KMS-11 (cell line): ENCODE data around the gene GABBR2.

Experiments used
- H2AFZ ChIP-seq: fragments of 200-600 bp; sonication (generic); 2 replicates; pipeline ENCODE4 v1.6.1; 2016; ENCODE audit warnings: antibody characterized with exemption, mixed run types, low read depth
- H3K27ac ChIP-seq: fragments of 200-600 bp; sonication (generic); 2 replicates; pipeline ENCODE4 v1.6.1; 2016; ENCODE audit warnings: mild to moderate bottlenecking, mixed run types
- H3K27me3 ChIP-seq: fragments of 200-600 bp; sonication (generic); 2 replicates; pipeline ENCODE4 v1.6.1; 2017; ENCODE audit warnings: mild to moderate bottlenecking, low read depth, mixed run types, moderate library complexity; ENCODE audit not compliant: insufficient read depth
- H3K36me3 ChIP-seq: fragments of 200-600 bp; sonication (generic); 2 replicates; pipeline ENCODE4 v1.6.1; 2017; ENCODE audit warnings: mild to moderate bottlenecking, mixed run types; ENCODE audit not compliant: insufficient read depth
- H3K4me1 ChIP-seq: fragments of 200-600 bp; sonication (generic); 2 replicates; pipeline ENCODE4 v1.6.1; 2016; ENCODE audit warnings: mild to moderate bottlenecking, low read depth, mixed run types; ENCODE audit not compliant: poor library complexity, severe bottlenecking
- H3K4me2 ChIP-seq: fragments of 200-600 bp; sonication (generic); 2 replicates; pipeline ENCODE4 v1.7.0; 2016; ENCODE audit warnings: mild to moderate bottlenecking, mixed run types
- H3K4me3 ChIP-seq: fragments of 200-600 bp; sonication (generic); IDR thresholded peaks from 2 replicates; pipeline ENCODE4 v1.6.1; 2017; ENCODE audit warnings: low read depth, low read length, mixed read lengths; ENCODE audit not compliant: insufficient read depth
- H3K79me2 ChIP-seq: fragments of 200-600 bp; sonication (generic); 2 replicates; pipeline ENCODE4 v1.6.1; 2016; ENCODE audit warnings: low read depth, mixed run types; ENCODE audit not compliant: insufficient read depth
- H3K9ac ChIP-seq: fragments of 200-600 bp; sonication (generic); 2 replicates; pipeline ENCODE4 v1.6.1; 2016; ENCODE audit warnings: mild to moderate bottlenecking, mixed run types
- H4K20me1 ChIP-seq: fragments of 200-600 bp; sonication (generic); 2 replicates; pipeline ENCODE4 v1.6.1; 2016; ENCODE audit warnings: mild to moderate bottlenecking, mixed run types; ENCODE audit not compliant: insufficient read depth
- TF ChIP-seq, protein P1 (sequence below): fragments of 200-600 bp; sonication (generic); conservative IDR thresholded peaks from 2 replicates; pipeline ENCODE4 v1.6.1; 2017; ENCODE audit warnings: low read depth, mild to moderate bottlenecking, antibody characterized with exemption, low read length, moderate library complexity, mixed read lengths

GABBR2 gene

GRCh38 chr9:98477884-98478283, 230.9 kb downstream of the GABBR2 start:
- Histone ChIP-seq H4K20me1 (no peaks in the 10 kb centered on the region), H3K4me2 (no peak overlapping the region), H3K79me2 (no peaks in the 10 kb centered on the region), H3K4me3 (no peak overlapping the region), H3K27me3 (no peaks in the 10 kb centered on the region), H3K36me3 (no peaks in the 10 kb centered on the region), H3K4me1 (no peaks in the 10 kb centered on the region), H3K9ac (no peak overlapping the region), H2AFZ (no peak overlapping the region), H3K27ac (no peak overlapping the region)
- TF ChIP-seq, protein P1, sequence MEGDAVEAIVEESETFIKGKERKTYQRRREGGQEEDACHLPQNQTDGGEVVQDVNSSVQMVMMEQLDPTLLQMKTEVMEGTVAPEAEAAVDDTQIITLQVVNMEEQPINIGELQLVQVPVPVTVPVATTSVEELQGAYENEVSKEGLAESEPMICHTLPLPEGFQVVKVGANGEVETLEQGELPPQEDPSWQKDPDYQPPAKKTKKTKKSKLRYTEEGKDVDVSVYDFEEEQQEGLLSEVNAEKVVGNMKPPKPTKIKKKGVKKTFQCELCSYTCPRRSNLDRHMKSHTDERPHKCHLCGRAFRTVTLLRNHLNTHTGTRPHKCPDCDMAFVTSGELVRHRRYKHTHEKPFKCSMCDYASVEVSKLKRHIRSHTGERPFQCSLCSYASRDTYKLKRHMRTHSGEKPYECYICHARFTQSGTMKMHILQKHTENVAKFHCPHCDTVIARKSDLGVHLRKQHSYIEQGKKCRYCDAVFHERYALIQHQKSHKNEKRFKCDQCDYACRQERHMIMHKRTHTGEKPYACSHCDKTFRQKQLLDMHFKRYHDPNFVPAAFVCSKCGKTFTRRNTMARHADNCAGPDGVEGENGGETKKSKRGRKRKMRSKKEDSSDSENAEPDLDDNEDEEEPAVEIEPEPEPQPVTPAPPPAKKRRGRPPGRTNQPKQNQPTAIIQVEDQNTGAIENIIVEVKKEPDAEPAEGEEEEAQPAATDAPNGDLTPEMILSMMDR: no peak

GRCh38 chr9:98472216-98472615, 236.5 kb downstream of the GABBR2 start:
- H3K36me3 ChIP-seq: no peaks in the 10 kb centered on the region
- no peaks in the 10 kb centered on the region for H3K27me3 ChIP-seq
- H2AFZ ChIP-seq: no peak overlapping the region
- H4K20me1 ChIP-seq: no peaks in the 10 kb centered on the region
- H3K9ac ChIP-seq: no peak overlapping the region
- H3K79me2 ChIP-seq: no peaks in the 10 kb centered on the region
- H3K4me3 ChIP-seq: no peak overlapping the region
- H3K27ac ChIP-seq: no peak overlapping the region
- H3K4me1 ChIP-seq: no peaks in the 10 kb centered on the region
- H3K4me2 ChIP-seq: no peak overlapping the region
- TF ChIP-seq, protein P1: no peak

DNA sequence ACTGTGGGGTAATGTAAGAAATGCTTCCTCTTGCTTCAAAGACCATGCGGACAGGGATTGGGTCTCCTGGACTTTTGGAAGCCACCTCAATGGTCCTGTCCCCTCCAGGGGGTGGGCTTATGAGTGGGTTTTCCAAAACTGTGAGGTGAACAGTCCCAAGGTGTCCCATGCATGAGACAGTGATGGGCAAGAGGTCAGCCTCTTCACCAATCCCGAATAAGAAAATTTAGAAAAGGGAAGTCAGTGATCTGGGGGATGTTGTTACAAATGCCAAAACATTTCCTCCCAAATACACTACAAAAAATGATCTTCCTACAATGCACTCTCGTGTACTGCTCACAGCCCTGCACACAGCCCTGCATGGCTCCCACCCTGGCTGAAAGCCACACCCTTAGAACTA, 237.6 kb downstream of the GABBR2 start:
- H3K27me3 ChIP-seq: no peaks in the 10 kb centered on the region
- H4K20me1 ChIP-seq: no peaks in the 10 kb centered on the region
- TF ChIP-seq, protein P1: no peak

GRCh38 chr9:98468567-98469239, 240.0 kb downstream of the GABBR2 start:
- H4K20me1 ChIP-seq: no peaks in the 10 kb centered on the region
- H3K4me2 ChIP-seq: no peak overlapping the region
- no peaks in the 10 kb centered on the region for H3K79me2 ChIP-seq
- no peak overlapping the region for H3K9ac ChIP-seq
- no peak overlapping the region for H2AFZ ChIP-seq
- no peaks in the 10 kb centered on the region for H3K36me3 ChIP-seq
- TF ChIP-seq, protein P1: no peak
- no peak overlapping the region for H3K4me3 ChIP-seq
- H3K27ac ChIP-seq: no peak overlapping the region
- H3K4me1 ChIP-seq: no peaks in the 10 kb centered on the region
- H3K27me3 ChIP-seq: no peaks in the 10 kb centered on the region

More for the DNA sequence above, 237.6 kb downstream of the GABBR2 start:
- Histone ChIP-seq H3K27ac (no peak overlapping the region), H3K9ac (no peak overlapping the region), H3K79me2 (no peaks in the 10 kb centered on the region), H3K4me3 (no peak overlapping the region), H2AFZ (no peak overlapping the region), H3K4me2 (no peak overlapping the region), H3K36me3 (no peaks in the 10 kb centered on the region), H3K4me1 (no peaks in the 10 kb centered on the region)
